B cell (primary cell): ENCODE measurements around the gene SIRT7.

ENCODE experiments used
- EZH2 ChIP-seq: IDR thresholded peaks from 2 replicates; pipeline ENCODE4 v1.6.1; 2012; ENCODE audit warnings: borderline replicate concordance, low read depth, mild to moderate bottlenecking, moderate library complexity, low read length; ENCODE audit not compliant: insufficient read depth, poor library complexity, severe bottlenecking
- TF ChIP-seq, protein P1 (sequence below): fragments of 200-600 bp; IDR thresholded peaks from one replicate; pipeline ENCODE4 v1.8.0; 2022; ENCODE audit warnings: antibody characterized with exemption, mild to moderate bottlenecking

DNA sequence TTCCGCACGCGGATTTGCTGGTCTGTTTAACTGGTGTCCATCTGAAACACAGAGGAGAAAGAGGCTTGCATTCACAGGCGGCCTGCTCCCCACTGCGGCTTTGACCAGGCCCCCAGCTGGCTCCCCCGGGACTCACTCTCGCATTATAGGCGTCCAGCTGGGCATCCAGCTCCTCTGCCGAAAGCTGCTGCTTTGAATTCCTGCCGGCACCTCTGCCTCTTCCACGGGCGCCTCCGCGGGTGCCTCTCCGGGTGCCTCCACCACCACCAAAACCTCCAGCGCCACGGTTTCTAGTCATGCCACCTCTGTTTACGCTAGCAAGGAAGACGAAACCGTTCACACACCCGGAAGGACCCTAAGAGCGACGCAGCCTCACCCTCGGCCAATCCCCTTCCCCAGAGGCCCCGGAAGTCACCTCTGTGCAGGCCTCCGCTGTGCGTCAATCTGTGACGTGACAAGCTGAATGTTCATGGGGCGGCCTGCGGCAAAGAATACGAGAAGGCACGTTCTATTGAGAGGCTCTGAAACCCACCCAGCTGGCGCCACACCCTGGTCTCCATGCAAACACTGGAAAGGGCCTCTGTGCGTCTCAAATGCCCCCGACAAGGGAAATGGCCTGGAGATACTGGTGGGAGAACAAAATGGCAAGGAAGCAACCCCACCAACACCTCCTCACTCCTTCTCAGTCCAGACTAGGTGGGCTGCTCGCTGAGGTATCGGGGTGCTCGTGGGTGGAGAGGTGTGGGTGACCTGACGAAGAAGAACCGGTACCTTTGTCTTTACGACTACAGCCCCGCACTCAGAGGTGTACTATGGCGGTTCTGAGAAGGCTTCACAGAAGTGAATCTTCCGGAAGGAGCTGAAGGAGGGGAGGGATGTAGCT lies 29.6 kb downstream of the SIRT7 start:
- TF ChIP-seq, protein P1, sequence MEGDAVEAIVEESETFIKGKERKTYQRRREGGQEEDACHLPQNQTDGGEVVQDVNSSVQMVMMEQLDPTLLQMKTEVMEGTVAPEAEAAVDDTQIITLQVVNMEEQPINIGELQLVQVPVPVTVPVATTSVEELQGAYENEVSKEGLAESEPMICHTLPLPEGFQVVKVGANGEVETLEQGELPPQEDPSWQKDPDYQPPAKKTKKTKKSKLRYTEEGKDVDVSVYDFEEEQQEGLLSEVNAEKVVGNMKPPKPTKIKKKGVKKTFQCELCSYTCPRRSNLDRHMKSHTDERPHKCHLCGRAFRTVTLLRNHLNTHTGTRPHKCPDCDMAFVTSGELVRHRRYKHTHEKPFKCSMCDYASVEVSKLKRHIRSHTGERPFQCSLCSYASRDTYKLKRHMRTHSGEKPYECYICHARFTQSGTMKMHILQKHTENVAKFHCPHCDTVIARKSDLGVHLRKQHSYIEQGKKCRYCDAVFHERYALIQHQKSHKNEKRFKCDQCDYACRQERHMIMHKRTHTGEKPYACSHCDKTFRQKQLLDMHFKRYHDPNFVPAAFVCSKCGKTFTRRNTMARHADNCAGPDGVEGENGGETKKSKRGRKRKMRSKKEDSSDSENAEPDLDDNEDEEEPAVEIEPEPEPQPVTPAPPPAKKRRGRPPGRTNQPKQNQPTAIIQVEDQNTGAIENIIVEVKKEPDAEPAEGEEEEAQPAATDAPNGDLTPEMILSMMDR, result no peak
- TF ChIP-seq EZH2, result no peak
